ENCODE results near the gene EVC2. TPM values are rescaled to one million over a fixed set of nuclear protein-coding genes. Genes with fewer than 3 reads are reported as not detected.
A peak's percentile ranks its signal among the peaks of the same experiment; 100 is the strongest.
"Not testable (repeated sequence)": the region's sequence is repeated elsewhere in the genome, so short reads cannot be mapped to it uniquely, and the experiment has no call there.

EVC2 gene
- polyA plus RNA-seq, 4 donors = 8.6 to 9.1 (median 8.8) TPM

- DNase-seq (ENCODE audit: low read depth in 4 of 4, low spot score in 3 of 4) = no peak
Observed at GRCh38 chr4:5636766-5637670, 71.3 kb downstream of the EVC2 start.

- no peak for DNase-seq (ENCODE audit: low read depth in 4 of 4, low spot score in 3 of 4)
Observed at GRCh38 chr4:5635826-5636195, 72.5 kb downstream of the EVC2 start.

DNA sequence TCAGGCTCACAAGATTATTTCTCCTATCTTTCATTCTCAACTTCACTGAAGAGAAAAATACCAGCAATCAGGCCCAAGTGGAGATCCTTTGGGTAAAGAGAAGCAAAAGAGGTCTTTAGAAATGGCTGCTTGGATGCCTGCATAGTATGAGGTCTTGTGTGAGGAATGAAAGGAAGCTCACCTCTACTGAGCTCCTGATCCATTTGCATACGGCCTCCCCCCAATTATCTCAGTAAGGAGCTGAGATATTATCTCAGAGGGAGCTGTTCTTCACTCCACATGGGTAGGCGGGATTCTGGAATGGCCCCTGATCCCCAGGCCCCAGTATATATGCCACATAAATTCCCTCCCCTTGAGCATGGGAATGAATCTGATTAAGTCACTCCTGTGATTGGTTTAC is 75.8 kb downstream of the EVC2 start:
- DNase-seq (ENCODE audit: low read depth in 4 of 4, low spot score in 3 of 4) = no peak

DNA sequence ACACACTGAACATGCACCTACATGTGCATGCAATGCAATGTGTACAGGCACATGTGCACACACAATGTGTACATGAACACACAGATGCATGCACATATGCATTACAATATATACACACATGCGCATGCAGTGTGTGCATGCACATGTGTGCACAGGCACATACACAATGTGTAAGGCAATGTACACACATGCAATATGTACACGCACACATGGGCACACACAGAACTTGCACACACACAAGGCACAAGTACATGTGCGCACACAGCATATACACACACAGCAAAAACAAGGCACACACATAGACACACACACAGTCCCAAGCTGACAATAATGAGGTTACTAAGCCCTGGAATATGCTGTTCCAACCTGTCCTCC is 76.3 kb downstream of the EVC2 start:
- DNase-seq (ENCODE audit: low read depth in 4 of 4, low spot score in 3 of 4) = no peak

DNA sequence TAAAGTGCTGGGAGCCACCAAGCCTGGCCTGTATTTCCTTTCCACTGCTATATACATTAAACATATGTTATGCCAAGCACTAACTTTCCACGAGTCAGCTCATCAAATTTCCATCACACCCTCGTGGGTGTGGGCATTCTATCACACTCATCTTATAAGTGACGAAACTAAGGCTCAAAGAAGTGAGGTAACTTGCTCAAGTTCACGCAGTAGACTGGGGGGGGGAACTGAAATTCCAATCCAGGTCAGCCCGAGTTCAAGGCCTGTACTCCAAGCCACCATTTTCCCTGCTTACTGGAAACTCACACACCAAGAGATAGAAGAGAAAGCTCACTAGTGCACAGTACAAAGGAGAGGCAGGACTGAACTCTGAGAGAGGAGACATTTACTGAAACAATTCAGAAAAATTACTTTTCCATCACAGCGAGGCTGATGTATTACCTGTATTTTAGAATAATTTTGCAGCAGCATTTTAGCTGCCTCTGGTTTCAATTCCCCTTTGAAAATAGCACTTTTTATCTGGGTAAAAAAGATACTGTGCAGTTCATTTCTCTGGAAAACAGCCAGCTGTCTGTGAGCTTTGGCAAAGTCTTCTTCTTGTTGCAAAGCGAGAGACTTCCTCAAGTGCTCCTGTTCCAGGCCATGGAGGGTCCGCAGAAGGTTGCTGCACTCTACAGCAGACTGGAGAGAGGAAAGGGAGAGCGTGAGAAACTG is 76.8 kb downstream of the EVC2 start:
- no peak for DNase-seq (ENCODE audit: low read depth in 4 of 4, low spot score in 3 of 4)

DNA sequence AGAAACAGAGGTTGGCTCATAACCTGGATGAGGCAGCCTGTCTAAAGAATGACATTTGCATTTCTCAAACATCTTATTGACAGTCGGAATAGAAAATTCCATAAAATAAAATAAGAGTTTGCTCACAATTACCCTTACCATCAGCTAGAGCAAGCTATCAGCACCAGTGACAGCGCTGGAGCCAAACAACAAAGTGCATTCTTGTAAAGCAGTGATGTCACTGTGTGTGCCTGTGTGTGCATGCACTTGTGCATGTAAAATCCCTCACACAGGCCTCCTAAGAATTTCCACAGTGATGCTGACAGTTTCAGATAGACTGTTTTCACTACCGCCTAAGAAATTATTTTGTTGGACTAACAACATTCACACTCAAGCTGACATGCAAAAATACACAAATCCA is 77.6 kb downstream of the EVC2 start:
- no peak for DNase-seq (ENCODE audit: low read depth in 4 of 4, low spot score in 3 of 4)

DNA sequence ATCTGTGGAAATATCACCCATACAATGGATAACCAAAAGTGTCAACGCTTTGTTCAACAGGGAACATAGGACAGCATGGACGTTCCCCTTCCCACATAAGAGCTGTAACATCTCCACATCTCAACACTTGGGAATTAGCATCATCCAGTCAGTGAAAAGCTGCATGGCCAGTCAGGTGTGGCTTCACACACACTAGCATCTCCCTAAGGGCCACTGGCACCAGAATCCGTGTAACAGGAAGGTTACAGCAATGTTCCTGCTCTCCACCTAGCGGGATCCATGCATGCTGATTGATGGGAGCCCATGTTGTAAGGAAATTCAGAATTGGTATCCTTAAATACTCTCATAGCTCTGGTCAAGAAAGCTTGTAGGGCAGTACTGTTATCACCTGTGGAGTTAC is 78.8 kb downstream of the EVC2 start:
- DNase-seq (ENCODE audit: low read depth in 4 of 4, low spot score in 3 of 4) = no peak

GRCh38 chr4:5626913-5627312 is 81.4 kb downstream of the EVC2 start:
- DNase-seq (ENCODE audit: low read depth in 4 of 4, low spot score in 3 of 4) = no peak

DNA sequence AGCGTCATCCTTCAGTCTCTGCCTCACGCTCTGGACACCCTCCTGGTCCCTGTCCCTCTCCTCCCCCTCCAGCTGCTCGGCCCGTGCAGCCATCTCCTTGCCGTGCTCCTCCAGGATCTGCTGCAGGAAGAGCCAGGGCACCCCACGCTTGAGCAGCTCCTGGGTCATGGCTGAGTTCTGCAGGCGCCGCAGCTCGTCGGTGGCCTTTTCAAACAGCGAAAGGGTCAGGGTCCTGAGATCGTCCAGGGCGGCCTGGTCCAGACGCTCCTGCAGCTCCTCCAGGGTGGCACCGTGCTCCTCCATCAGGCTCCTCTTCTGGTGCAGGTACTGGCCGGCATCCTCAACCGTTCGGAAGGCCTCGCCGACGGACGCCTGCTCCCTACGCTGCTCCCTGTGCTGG is 85.8 kb downstream of the EVC2 start:
- no peak for DNase-seq (ENCODE audit: low read depth in 4 of 4, low spot score in 3 of 4)

DNA sequence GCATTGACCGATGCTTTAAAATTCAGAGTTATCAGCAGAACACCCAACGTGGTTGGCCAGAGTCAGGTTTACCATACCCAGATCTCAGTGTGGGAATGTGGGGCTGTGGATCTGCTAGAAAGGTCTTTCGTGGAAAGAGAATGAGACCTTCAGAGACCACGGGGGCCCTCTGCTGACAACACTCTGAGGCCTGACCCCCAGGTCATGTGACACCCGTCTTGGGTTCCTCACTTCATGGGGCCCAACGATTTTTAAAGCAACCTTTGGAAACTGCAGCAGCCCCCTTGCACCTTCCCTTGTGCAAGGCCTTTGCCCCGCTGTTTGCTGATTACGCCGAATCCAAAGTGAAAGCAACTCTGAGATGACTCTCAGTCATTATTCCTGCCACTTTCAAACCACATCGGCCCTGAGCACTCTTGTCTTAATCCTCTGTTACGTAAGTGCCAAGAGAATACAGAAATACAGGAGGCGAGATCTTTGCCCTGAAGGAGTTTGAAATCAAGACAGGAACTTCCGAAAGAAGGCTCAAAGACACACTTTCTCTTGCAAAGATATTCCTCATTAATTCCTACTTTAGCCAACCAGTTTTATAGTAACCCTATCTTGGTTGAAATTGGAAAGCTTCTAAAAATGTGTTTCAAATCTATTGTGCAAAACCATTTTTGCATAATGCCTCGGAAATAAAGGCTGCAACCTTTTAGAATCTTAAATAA is 88.3 kb downstream of the EVC2 start:
- no peak for DNase-seq (ENCODE audit: low read depth in 4 of 4, low spot score in 3 of 4)

GRCh38 chr4:5618051-5618960 is 90.1 kb downstream of the EVC2 start:
- DNase-seq (ENCODE audit: low read depth in 4 of 4, low spot score in 3 of 4) = no peak

- no peak for DNase-seq (ENCODE audit: low read depth in 4 of 4, low spot score in 3 of 4)
Observed at GRCh38 chr4:5616331-5616950, 91.9 kb downstream of the EVC2 start.

GRCh38 chr4:5615496-5616075 is 92.8 kb downstream of the EVC2 start:
- no peak for DNase-seq (ENCODE audit: low read depth in 4 of 4, low spot score in 3 of 4)

DNA sequence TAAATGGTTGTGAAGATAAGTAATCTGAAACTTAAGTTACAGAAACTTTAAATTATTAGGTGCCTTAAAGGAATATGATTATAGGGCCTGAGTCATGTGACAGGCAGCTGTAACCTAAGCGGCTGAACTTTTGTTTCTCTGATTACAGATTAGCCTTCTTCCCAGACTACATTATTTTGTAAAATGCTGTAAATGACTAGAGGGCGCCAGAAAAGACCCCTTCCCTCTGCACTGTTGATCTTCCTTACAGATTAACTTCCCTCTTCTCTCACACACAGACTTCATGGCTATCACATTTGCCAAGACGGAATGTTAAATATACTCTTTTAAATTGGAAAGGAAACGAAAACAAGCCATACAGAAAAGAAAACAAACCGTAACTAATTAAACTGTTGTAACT is 96.6 kb downstream of the EVC2 start:
- DNase-seq (ENCODE audit: low read depth in 4 of 4, low spot score in 3 of 4) = peak; percentile 12 to 34 (median 26)

DNA sequence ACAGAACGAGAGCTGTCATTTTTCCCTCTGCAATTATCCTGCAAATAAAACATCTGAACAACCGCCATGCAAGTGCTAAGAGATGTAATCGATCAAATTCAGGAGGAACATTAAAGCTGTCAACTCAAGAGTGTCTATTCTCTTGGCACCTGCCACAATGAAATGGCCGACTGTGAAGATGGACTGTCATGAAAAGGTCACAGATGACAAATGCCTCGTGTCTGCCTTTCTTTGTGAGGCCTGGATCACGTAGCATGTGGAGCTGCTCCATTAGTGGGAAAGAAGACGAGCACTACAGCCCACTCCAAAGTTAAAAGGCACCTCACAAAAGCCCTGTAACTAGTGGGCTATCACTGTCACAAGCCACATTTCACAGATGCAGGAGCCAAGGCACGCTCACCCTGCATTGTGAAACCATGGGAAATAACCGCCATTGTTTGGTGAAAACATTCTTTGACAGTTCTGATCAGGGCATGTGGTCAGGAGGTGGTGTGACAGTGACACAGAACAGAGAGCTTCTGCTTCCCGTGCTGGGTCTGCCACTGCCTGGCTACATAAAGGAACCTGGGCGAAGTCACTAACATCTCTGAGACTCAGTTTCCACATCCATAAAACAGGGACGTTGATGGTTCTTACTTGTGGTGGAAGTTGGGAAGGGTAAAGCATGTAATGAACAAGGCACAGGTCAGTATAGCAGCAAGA is 98.9 kb downstream of the EVC2 start:
- no peak for DNase-seq (ENCODE audit: low read depth in 4 of 4, low spot score in 3 of 4)

DNA sequence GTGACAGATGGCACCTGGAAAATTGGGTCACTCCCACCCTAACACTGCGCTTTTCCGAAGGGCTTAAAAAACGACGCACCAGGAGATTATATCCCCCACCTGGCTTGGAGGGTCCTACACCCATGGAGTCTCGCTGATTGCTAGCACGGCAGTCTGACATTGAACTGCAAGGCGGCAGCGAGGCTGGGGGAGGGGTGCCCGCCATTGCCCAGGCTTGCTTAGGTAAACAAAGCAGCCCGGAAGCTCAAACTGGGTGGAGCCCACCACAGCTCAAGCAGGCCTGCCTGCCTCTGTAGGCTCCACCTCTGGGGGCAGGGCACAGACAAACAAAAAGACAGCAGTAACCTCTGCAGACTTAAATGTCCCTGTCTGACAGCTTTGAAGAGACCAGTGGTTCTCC is 114.5 kb downstream of the EVC2 start:
- not testable (repeated sequence) for DNase-seq (ENCODE audit: low read depth in 4 of 4, low spot score in 3 of 4)

DNA sequence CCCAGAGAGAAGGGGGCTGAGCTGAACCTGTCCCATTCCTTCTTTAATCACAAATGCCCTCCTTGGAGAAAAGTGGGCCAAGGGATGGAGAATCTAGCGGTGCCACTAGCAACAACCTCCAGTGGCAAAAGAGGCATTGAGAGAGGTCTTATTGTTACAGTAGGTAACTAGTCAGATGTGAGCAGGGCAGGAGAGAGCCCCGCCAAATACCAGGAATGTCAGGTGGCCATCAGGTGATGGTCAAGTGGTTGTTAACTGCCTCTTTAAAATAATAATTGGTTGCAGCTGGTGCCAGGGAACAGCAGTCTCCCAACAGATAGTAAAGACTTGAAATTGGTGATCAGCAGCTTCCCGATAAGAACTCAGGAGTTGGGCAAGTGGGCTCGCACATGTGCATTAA is 116.1 kb downstream of the EVC2 start:
- no peak for DNase-seq (ENCODE audit: low read depth in 4 of 4, low spot score in 3 of 4)

GRCh38 chr4:5589495-5589894 is 118.9 kb downstream of the EVC2 start:
- DNase-seq (ENCODE audit: low read depth in 4 of 4, low spot score in 3 of 4) = no peak

DNA sequence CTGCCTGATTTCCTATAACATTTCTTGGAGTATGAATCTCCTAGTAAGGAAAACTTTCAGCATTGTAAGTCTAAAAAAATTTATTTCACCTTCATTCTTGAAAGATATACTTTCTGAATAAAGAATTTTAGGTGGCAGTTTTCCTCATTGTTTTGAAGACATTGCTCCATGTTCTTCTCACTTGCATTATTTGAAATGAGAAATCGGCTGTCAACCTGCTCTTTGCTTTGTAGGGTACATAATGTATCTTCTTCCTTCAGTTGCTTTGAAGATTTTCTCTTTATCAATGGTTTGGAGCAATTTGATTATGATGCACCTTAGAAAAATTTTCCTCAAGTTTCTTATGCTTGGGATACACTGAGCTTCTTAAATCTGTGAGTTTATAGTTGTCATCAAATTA is 120.3 kb downstream of the EVC2 start:
- DNase-seq (ENCODE audit: low read depth in 4 of 4, low spot score in 3 of 4) = no peak

Measured in right renal pelvis (tissue), 4 donors.